Esophagus squamous epithelium (tissue), 5 donors: Measurements from ENCODE around the gene CELF2. TPM values are rescaled to one million over a fixed set of nuclear protein-coding genes. Genes with fewer than 3 reads are reported as not detected.

Experiments
- DNase-seq: peaks from one replicate; lab custom pipeline; 2025; lab: John Stamatoyannopoulos, UW
- H3K27ac ChIP-seq, 4 donors: fragments of 200-600 bp; sonication (generic); one replicate each; pipeline ENCODE4 v1.5.1; 2016 to 2019; ENCODE audit warnings: mild to moderate bottlenecking in 1 of 4
- H3K27me3 ChIP-seq, 4 donors: fragments of 200-600 bp; sonication (generic); 1 replicate in 3 of 4; 2 replicates in 1 of 4; pipeline versions ENCODE4 v1.5.1 to v1.6.0; 2017 to 2021; ENCODE audit warnings: antibody characterized with exemption in 1 of 4
- H3K36me3 ChIP-seq, 3 donors: fragments of 200-600 bp; sonication (generic); one replicate each; pipeline ENCODE4 v1.5.1; 2016 to 2019
- H3K4me1 ChIP-seq, 3 donors: fragments of 200-600 bp; sonication (generic); one replicate each; pipeline ENCODE4 v1.5.1; 2017 to 2019
- H3K4me3 ChIP-seq, 4 donors: fragments of 200-600 bp; sonication (generic); 1 replicate in 3 of 4; 2 replicates in 1 of 4; pipeline ENCODE4 v1.5.1; 2016 to 2019; ENCODE audit warnings: mild to moderate bottlenecking in 2 of 4, moderate library complexity in 1 of 4
- H3K9me3 ChIP-seq, 3 donors: fragments of 200-600 bp; sonication (generic); one replicate each; pipeline ENCODE4 v1.5.1; 2016 to 2019
- POLR2A ChIP-seq, 4 donors: fragments of 450-650 bp; IDR thresholded peaks; one replicate each; pipeline ENCODE4 v1.6.1; 2017; ENCODE audit warnings: antibody characterized with exemption in 4 of 4, mild to moderate bottlenecking in 4 of 4, moderate library complexity in 3 of 4
- WGBS, 2 donors: methylation state at CpG; one replicate each; pipeline ENCODE4 v1.1.5; 2018; 5-methylcytosine and 5-hydroxymethylcytosine counted together
- intact Hi-C: fragments of 100-400 bp; cut with DNase I; formaldehyde crosslinking; loops from one replicate; pipeline ENCODE4 v1.15.0; 2022
- total RNA-seq, 4 donors: library from RNA; depleted of rRNA; stranded (reverse); fragments of >200 nt; gene quantifications; one replicate each; pipeline ENCODE4 v1.1.0, GENCODE V29; 2016
- TF ChIP-seq, protein P1 (sequence below), 6 experiments: fragments of 450-650 bp in 4 of 6; fragments of 200-600 bp in 2 of 6; sonication (generic) in 2 of 6; IDR thresholded peaks; one replicate each; pipeline ENCODE4 v1.5.1; 2016 to 2019; ENCODE audit warnings: antibody characterized with exemption in 6 of 6, mild to moderate bottlenecking in 4 of 6, moderate library complexity in 4 of 6
- donor health status: DM: yes; HTN: yes; CAD: no.

Gene CELF2
- total RNA-seq, 4 donors from 2014 or later: 4.2 to 62.4 (median 13.5) TPM

GRCh38 chr10:11351801-11352200 lies 334.1 kb downstream of the CELF2 start:
- intact Hi-C loops: no loop called here
- H3K27ac ChIP-seq: no peak overlapping the region
- no peaks in the 10 kb centered on the region for H3K36me3 ChIP-seq
- H3K4me1 ChIP-seq: no peaks in the 10 kb centered on the region
- no peaks in the 10 kb centered on the region for H3K27me3 ChIP-seq
- TF ChIP-seq, protein P1, sequence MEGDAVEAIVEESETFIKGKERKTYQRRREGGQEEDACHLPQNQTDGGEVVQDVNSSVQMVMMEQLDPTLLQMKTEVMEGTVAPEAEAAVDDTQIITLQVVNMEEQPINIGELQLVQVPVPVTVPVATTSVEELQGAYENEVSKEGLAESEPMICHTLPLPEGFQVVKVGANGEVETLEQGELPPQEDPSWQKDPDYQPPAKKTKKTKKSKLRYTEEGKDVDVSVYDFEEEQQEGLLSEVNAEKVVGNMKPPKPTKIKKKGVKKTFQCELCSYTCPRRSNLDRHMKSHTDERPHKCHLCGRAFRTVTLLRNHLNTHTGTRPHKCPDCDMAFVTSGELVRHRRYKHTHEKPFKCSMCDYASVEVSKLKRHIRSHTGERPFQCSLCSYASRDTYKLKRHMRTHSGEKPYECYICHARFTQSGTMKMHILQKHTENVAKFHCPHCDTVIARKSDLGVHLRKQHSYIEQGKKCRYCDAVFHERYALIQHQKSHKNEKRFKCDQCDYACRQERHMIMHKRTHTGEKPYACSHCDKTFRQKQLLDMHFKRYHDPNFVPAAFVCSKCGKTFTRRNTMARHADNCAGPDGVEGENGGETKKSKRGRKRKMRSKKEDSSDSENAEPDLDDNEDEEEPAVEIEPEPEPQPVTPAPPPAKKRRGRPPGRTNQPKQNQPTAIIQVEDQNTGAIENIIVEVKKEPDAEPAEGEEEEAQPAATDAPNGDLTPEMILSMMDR (IDR thresholded peaks at IDR 0.05): no peak
- no peak for TF ChIP-seq POLR2A (IDR thresholded peaks at IDR 0.05)
- DNase-seq: no peak
- whole genome bisulfite sequencing, 2 donors: 82 to 93% methylated on average over 6 to 8 of the region's 9 CpGs
- no peak overlapping the region for H3K4me3 ChIP-seq
- no peaks in the 10 kb centered on the region for H3K9me3 ChIP-seq

DNA sequence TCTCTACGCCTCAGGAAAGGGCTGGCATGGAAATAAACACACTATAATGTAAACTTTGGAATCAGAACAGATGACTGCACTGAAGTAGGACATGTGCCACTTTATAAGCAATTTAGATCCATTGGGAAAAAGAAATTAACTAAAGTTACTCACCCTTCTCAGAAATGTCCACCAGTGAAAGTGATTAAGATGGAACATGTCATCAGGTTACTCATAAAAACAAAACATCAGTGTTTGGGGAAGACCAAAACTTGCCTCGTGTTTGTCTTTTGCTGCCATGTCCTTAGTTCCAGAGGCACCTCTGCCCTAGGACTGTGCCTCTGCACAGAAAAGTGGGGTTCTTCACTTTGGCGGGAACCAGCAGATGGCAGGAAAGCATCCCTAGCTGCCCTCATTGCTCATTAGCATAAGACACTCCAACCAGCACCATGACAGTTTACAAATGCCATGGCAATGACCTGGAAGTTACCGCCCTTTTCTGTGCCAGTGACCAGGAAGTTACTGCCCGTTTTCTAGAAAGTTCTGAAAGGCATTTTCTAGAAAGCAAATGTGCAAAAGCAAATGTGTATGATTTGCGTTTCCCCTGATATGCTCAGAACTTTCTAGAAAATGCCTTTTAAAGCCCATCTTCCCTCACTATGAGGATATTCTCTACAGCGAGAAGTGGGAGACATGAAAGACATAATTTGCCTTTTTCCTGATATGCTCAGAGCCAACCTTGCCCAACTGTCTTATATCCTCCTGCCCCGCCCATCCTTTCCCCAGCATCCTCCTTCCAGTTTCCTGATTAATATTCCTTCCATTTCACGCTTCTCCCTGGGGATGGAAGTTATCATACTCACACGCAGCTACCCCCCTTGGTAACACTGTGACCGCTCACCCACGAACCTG lies 335.6 kb downstream of the CELF2 start:
- H3K27me3 ChIP-seq: no peaks in the 10 kb centered on the region
- H3K4me3 ChIP-seq: no peak overlapping the region
- H3K27ac ChIP-seq: no peak overlapping the region
- no peaks in the 10 kb centered on the region for H3K4me1 ChIP-seq
- intact Hi-C loops: no loop called here
- no peaks in the 10 kb centered on the region for H3K9me3 ChIP-seq
- TF ChIP-seq POLR2A (IDR thresholded peaks at IDR 0.05): no peak
- TF ChIP-seq, protein P1 (IDR thresholded peaks at IDR 0.05): no peak
- no peaks in the 10 kb centered on the region for H3K36me3 ChIP-seq
- no peak for DNase-seq
- WGBS, 2 donors: 80 to 81% methylated on average over 11 of the region's 12 CpGs

DNA sequence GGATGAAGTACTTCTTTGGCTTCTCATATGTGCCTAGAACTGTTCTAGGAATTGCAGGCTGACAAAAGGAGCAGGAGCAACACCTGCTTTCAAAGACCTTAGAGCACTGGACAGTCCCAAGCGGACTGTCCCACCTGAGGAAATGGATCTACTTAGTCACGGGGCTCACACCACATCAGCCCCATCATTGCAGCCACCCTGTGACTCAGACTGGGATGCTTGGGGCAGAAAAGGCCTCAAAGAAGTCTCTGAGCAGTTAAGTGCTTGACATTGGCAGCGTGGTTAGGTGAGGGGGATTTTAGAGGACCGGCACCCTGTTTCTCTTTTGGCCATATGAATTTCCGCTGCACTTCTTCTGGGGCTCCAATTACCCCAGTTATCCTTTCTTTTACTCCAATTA lies 337.2 kb downstream of the CELF2 start:
- Histone ChIP-seq H3K36me3 (no peaks in the 10 kb centered on the region), H3K27ac (no peak overlapping the region), H3K4me1 (no peaks in the 10 kb centered on the region), H3K27me3 (no peaks in the 10 kb centered on the region), H3K4me3 (no peak overlapping the region), H3K9me3 (no peaks in the 10 kb centered on the region)
- TF ChIP-seq, protein P1 (IDR thresholded peaks at IDR 0.05): no peak
- no peak for TF ChIP-seq POLR2A (IDR thresholded peaks at IDR 0.05)
- no peak for DNase-seq
- WGBS, 2 donors: 82 to 90% methylated on average over 2 to 4 of the region's 5 CpGs
- intact Hi-C loops: no loop called here

- no peaks in the 10 kb centered on the region for H3K36me3 ChIP-seq
- no peaks in the 10 kb centered on the region for H3K27me3 ChIP-seq
- H3K9me3 ChIP-seq: no peaks in the 10 kb centered on the region
- no peak overlapping the region for H3K27ac ChIP-seq
- TF ChIP-seq, protein P1 (IDR thresholded peaks at IDR 0.05): no peak
- no peak for TF ChIP-seq POLR2A (IDR thresholded peaks at IDR 0.05)
- intact Hi-C loops: no loop called here
- no peak overlapping the region for H3K4me3 ChIP-seq
- 60 to 72% methylated on average over 7 of the region's 7 CpGs for WGBS, 2 donors
- DNase-seq: no peak
- H3K4me1 ChIP-seq: no peaks in the 10 kb centered on the region
Measured at GRCh38 chr10:11355592-11355991, 337.9 kb downstream of the CELF2 start.

- TF ChIP-seq POLR2A (IDR thresholded peaks at IDR 0.05): no peak
- TF ChIP-seq, protein P1 (IDR thresholded peaks at IDR 0.05): no peak
- no peak for DNase-seq
- Histone ChIP-seq H3K4me1 (no peaks in the 10 kb centered on the region), H3K9me3 (no peaks in the 10 kb centered on the region), H3K27me3 (no peaks in the 10 kb centered on the region), H3K27ac (no peak overlapping the region), H3K4me3 (no peak overlapping the region), H3K36me3 (no peaks in the 10 kb centered on the region)
- intact Hi-C loops: no loop called here
- 43 to 63% methylated on average over 3 of the region's 3 CpGs for WGBS, 2 donors
Measured at GRCh38 chr10:11357439-11357838, 339.8 kb downstream of the CELF2 start.
